Activated effector memory CD4-positive, alpha-beta T cell treated with anti-CD3 and anti-CD28 coated beads, Interleukin-2, amount 50 U/mL, for 16 hours (primary cell): ENCODE data around the gene CASP9.
"Not testable (repeated sequence)": the region's sequence is repeated elsewhere in the genome, so short reads cannot be mapped to it uniquely, and the experiment has no call there.

Source experiments
- DNase-seq: peaks from one replicate; pipeline ENCODE4 v3.0.0-alpha.2; 2020

Gene CASP9

GRCh38 chr1:15469361-15469760 lies 54.7 kb downstream of the CASP9 start:
- no peak for DNase-seq

GRCh38 chr1:15468145-15468544 lies 55.9 kb downstream of the CASP9 start:
- DNase-seq, result no peak

- DNase-seq, result not testable (repeated sequence)
Observed at GRCh38 chr1:15466955-15467625, 56.9 kb downstream of the CASP9 start.

GRCh38 chr1:15465674-15466073 lies 58.3 kb downstream of the CASP9 start:
- no peak for DNase-seq

- not testable (repeated sequence) for DNase-seq
Observed at GRCh38 chr1:15463926-15464322, 60.1 kb downstream of the CASP9 start.

- DNase-seq, result not testable (repeated sequence)
Observed at GRCh38 chr1:15463064-15463800, 60.8 kb downstream of the CASP9 start.

- DNase-seq, result no peak
Observed at GRCh38 chr1:15460708-15461095, 63.3 kb downstream of the CASP9 start.

- DNase-seq, result no peak
Observed at GRCh38 chr1:15459771-15460707, 64.0 kb downstream of the CASP9 start.

- not testable (repeated sequence) for DNase-seq
Observed at GRCh38 chr1:15458388-15458787, 65.6 kb downstream of the CASP9 start.

GRCh38 chr1:15457585-15457984 lies 66.4 kb downstream of the CASP9 start:
- no peak for DNase-seq

- no peak for DNase-seq
Observed at GRCh38 chr1:15456313-15456954, 67.6 kb downstream of the CASP9 start, which contains the start of gene CELA2A. CELA2A (plus strand) TSS chr1:15456732; CDS start chr1:15456754, 22 bp downstream.

- DNase-seq, result no peak
Observed at GRCh38 chr1:15455522-15455921, 68.5 kb downstream of the CASP9 start.

- DNase-seq, result no peak
Observed at GRCh38 chr1:15454256-15454655, 69.8 kb downstream of the CASP9 start.

GRCh38 chr1:15453734-15454133 lies 70.3 kb downstream of the CASP9 start:
- DNase-seq, result no peak

GRCh38 chr1:15452866-15453571 lies 71.0 kb downstream of the CASP9 start:
- no peak for DNase-seq

GRCh38 chr1:15452216-15452615 lies 71.8 kb downstream of the CASP9 start:
- DNase-seq, result no peak

- DNase-seq, result no peak
Observed at GRCh38 chr1:15451014-15451722, 72.8 kb downstream of the CASP9 start.

GRCh38 chr1:15449567-15449966 lies 74.4 kb downstream of the CASP9 start:
- no peak for DNase-seq

GRCh38 chr1:15448877-15449462 lies 75.0 kb downstream of the CASP9 start:
- DNase-seq, result no peak

- no peak for DNase-seq
Observed at GRCh38 chr1:15446212-15446611, 77.8 kb downstream of the CASP9 start.
